Loucy (cell line): ENCODE data around the gene VAMP4.
A peak's percentile ranks its signal among the peaks of the same experiment; 100 is the strongest.

Source experiments
- CTCF ChIP-seq: fragments of 200-600 bp; sonication (generic); conservative IDR thresholded peaks from 2 replicates; pipeline ENCODE4 v1.5.1; 2014; ENCODE audit warnings: mild to moderate bottlenecking, antibody characterized with exemption, low read length
- EZH2phosphoT487 ChIP-seq: fragments of 200-600 bp; IDR thresholded peaks from 2 replicates; pipeline ENCODE4 v1.6.1; 2018; ENCODE audit warnings: antibody characterized with exemption, mild to moderate bottlenecking, moderate library complexity, borderline replicate concordance

GRCh38 chr1:171654942-171655745, 86.7 kb downstream of the VAMP4 start:
- TF ChIP-seq CTCF (peak; percentile 88), EZH2phosphoT487 (no peak)
